GM19463 (cell line): ENCODE results near the gene TNFRSF1B.

Experiments
- ATAC-seq: cut with Tn5 transposase; IDR thresholded peaks from one replicate; pipeline ENCODE4 v1.9.1; 2021; ENCODE audit warnings: mild to moderate bottlenecking, moderate library complexity; ENCODE audit not compliant: unreplicated experiment

Gene TNFRSF1B

DNA sequence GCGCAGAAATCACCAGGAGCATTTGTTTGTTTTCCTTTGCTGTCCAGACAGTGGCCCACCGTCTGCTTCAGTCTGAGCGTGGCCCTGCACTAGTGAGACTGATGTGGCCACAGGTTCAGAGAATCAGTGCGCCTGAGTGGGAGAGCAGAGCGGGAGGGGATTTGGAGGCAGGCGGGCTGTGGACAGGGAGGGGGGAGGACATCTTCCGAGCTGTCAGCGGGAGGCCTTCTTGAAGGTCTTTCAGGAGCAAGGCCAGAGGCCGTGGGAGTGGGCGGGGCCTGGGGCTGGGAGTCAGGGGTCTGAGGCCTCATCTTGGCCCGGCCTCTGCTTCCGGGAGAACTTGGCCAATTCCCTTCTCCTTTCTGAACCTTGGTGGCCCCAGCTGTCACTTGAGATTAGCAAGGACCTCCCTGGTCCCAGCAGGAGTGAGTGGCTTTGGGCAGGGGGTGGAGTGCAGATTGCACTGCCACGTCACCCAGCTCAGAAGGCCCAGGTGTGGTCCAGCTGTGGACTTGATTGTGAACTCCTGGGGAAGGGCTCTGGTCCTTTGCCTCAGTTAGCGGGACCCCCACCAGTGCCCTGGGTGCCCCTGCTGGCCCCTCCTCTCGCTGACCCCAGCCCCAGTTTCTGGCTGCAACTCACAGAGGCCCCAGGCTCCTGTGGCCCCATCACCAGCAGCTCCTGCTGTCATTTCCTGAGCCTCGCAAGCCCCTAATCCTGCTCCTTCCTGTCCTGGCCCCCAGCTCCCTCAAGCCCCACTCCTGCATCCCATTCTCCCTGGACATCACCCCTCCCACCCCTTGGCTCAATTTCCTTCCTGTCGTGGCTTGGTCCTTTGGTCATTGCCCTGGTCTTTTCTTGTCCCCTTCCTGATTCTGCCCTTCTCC, 8.4 kb downstream of the TNFRSF1B start:
- no peak for ATAC-seq

DNA sequence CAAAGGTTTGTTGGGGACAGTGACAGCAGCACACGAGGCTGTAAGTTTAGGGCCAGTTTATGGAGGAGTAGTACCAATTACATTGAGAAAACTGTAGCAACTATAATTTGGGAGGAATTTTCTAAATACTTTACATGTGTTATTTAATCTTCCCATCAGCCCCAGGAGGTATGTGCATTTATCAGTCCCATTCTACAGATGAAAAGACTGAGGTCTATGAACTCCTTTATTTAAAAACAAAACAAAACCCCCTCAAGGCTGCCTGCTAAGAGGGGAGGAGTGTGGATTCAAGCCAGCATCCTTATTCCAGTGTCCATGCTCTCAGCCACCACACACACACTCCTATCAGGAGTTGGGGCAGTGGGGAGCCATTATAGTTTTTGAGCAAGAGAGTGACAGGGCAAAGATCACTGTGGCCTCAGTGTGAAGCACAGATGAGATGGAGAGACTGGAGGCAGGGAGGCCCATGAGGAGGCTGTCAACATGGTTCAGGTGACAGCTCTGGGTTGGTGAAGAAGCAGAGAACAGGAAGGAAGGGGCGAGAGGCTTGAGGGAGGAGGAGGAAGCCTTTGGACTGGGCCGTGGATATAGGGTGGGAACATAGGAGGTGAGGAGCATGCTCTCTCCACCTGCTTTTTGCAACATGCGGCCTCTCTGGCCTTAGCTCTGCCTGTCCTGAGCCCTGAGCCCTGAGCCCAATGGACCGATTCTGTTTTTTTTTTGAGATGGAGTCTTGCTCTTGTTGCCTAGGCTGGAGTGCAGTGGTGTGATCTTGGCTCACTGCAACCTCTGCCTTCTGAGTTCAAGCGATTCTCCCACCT, 9.7 kb downstream of the TNFRSF1B start:
- ATAC-seq: no peak

GRCh38 chr1:12177156-12177998, 10.6 kb downstream of the TNFRSF1B start:
- ATAC-seq: no peak

GRCh38 chr1:12177999-12178441, 11.2 kb downstream of the TNFRSF1B start:
- no peak for ATAC-seq

DNA sequence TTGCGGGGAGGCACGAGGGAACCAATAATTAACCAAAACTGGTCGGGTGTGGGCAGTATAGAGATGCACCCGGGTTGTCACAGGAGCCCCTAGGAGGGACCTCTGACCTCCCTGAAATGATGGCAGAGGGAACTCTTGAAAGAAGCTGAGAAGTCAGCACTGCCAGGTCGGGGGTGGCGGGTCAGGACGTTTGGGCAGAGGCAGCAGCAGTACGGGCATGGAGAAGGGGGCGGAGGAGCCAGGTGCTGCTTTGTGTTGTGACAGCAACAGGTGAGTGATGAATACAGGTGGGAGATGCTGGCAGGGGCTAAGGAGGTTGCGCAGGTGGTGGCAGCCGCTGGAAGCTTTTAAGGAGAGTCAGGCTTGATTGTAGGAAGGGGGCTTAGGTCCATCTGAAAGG, 11.7 kb downstream of the TNFRSF1B start:
- no peak for ATAC-seq

DNA sequence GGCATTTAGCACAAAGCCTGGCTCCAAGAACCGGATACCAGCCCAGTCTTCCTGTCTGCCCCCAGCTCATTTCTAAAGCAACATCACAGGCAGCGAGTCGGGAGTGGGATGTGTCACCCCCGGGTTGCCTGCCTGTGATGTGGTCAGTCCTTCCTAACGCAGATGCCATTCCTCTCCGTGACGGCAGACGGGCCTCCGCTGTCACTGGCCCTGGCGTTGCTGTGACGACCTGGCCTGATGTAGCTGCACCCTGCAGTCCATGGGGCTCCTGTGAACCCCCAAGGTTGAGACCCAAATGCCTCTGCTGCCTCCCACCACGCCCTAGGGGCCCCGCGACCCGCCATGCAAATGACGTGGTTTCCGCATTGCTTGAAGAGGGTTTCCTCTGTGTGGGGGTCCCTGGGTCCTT, 12.3 kb downstream of the TNFRSF1B start:
- ATAC-seq: no peak

DNA sequence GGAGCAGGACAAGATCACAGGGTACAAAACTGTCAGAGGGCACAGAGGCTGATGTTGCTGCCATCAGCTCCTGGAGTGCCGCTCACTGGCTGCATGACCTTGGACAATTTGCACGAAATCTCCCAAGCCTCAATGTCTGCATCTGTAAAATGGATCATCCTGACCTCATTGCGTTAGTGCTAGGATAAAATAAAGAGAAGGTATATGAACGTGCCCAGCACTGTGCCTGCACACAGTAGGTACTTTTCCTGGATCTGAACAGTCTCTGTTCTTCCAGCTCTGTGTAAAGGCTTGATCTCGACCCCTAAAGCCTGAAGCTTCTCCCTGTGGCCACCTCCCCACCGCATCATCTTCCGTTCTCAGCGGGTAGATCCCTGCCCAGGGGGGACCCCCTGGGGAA, 12.9 kb downstream of the TNFRSF1B start:
- ATAC-seq: no peak

DNA sequence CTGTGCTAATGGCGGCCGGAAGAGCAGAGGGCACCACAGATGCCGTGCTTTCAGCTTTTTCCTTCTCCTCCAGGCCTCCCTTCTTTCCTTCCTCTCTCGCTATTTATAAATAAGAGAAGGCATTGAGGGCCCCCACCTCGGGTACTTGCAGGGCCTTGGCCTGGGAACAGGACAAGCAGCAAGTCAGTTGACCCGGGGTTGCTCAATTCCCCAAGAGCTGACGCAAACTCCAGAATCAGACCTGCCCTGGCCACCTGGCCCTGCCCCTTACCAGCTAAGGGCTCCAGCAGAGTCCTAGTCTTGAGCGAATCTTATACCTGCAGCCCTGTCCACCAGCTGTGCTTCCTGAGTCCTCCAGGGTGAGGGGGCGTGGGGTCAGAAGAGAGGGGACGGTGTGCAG, 13.5 kb downstream of the TNFRSF1B start:
- no peak for ATAC-seq

DNA sequence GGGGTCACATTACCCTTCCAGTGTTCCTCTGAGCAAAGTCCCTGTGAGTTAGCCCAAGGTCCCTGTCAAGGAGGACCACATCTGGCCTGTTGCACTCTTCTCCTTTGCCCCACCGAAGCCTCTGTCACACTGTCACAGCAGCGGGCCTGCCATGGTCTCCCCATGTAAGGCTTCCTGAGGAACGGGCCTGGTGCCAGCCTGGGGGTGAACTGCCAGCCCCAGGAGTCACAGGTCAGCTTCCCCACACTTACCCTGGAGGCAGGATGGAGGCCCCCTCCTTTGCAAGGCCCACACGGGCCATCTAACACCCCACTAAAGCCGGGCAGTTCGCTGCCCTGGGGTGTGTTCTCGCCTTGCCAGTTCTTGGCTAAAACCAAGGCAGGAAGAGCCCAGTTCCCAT, 14.1 kb downstream of the TNFRSF1B start:
- ATAC-seq: no peak

GRCh38 chr1:12181568-12181967, 14.8 kb downstream of the TNFRSF1B start:
- no peak for ATAC-seq

DNA sequence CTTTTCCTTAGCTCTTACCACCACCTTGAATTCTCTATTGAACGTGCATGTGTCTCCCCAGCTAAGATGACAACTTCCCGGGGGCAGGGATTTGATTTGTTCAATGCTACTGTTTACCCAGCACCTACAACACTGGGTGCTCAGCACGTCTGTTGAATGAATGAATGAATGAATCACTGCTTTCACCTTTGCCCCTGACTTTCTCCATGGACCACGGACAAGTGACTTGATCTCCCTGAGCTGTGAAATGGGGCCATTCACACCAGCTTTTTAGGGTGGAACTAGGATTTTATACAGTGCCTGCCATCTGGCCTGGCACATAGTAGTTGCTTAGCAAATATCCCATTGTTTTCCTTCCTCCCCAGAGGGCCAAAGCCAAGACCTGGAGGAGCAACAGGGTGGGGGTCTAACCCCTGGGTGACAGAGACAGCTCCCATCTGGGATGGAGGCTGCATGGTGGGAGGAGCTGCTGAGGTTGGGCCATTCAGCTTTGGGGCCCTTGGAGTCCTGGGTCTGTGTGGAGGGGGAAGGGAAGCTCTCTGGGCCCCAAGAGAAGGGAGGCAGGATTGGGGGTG, 15.7 kb downstream of the TNFRSF1B start:
- no peak for ATAC-seq

DNA sequence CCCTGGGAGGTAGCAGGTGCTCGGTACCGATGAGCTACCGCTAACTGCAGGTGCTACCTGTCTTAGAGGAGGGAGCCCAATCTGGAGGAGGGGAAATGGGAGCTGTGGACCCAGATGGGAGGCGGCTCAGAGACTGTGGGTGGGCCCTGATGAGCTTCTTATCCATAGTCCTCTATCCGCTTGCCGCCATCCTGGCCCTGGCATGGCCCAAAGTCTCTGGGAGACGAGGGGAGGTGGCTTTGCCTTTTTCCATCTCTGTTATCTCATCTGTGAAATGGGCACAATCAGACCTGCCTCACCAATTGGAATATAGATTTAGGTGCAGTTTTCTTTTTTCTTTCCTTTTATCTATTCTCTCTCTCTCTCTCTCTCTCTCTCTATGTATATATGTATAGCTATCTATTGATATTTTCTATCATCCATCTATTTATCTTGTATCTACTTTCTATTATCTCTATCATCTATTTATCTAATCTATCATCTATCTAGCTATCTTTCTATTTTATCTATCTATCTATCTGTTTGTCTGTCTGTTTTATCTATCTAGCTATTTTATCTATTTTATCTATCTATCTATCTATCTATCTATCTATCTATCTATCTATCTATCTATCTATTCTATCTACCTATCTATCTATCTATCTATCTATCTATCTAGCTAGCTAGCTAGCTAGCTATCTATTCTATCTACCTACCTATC, 16.5 kb downstream of the TNFRSF1B start:
- ATAC-seq: no peak

GRCh38 chr1:12184008-12184681, 17.4 kb downstream of the TNFRSF1B start:
- ATAC-seq: no peak

DNA sequence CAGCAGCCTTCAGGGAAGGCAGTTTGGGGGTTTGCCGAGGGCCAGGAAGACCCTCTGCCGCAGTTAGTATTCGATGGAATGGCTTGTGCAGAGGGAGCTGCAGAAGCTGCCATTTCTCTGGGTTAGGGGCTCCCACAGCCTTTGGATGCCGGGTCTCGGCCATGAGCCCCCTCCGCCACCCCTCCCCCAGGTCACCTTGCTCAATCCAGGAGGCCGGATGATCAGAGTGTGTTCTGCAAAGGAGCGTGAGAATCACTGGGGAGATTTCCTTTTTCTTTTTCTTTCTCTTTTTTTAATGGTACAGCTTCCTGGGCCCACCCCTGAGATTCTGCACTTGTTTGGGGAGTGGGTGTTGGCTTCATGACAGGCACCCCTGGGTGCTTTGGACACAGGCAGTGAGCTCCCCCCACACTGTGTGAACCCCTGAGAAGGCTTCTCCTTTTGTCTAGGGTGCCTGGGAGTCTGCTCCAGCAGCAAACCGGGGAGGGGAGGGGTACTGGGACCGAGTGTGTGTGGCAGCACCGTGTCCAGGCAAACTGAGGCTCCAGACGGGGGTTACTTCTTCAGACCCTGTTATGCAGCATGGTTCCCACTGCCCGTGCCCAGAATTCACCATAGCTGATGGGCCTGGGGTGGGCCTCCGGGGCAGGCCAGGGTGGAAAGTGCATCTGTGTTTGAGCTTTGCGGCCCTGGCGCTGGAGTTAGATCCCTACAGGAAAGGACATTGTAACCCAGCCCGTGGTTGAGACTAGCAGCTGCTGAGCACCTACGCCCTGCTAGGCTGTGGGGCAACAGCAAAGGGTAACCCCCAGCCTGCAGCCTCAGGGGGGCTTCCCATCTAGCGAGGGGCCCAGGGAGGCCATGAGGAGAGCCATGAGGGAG, 18.5 kb downstream of the TNFRSF1B start:
- no peak for ATAC-seq

GRCh38 chr1:12185918-12186678, 19.3 kb downstream of the TNFRSF1B start:
- no peak for ATAC-seq

DNA sequence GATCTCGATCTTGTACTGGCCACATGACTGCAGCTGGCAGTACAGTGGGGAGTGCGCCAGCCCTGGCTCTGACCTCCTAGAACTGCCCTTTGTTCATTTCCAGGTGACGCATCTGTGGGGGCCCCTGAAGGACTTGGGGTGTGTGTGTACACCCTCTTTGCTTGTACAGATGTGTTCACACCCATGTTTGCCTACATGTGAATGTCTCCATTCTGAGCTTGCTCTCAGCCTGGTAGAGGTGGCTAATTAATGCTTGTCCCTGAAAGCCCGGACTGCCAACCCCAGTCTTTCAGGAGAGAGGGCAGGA, 19.8 kb downstream of the TNFRSF1B start:
- ATAC-seq: no peak

GRCh38 chr1:12188115-12188514, 21.3 kb downstream of the TNFRSF1B start:
- ATAC-seq: no peak
